SK-N-MC (cell line): ENCODE measurements around the gene HDHD5.

Experiments
- EZH2 ChIP-seq: fragments of 200-600 bp; sonication (generic); IDR thresholded peaks from one replicate; pipeline ENCODE4 v1.6.1; 2017; ENCODE audit warnings: antibody characterized with exemption
- FOXP2 ChIP-seq: optimal IDR thresholded peaks from 2 replicates; pipeline ENCODE3; 2011; ENCODE audit warnings: mild to moderate bottlenecking, moderate library complexity; ENCODE audit not compliant: insufficient read depth; ENCODE audit errors: extremely low read length, control extremely low read depth
- POLR2AphosphoS5 ChIP-seq: IDR thresholded peaks from 2 replicates; pipeline ENCODE4 v1.6.1; 2012; ENCODE audit warnings: mild to moderate bottlenecking, low read depth, low read length, borderline replicate concordance

- TF ChIP-seq POLR2AphosphoS5, result no peak
- no peak for TF ChIP-seq EZH2
- no peak for TF ChIP-seq FOXP2
These were observed 18.0 kb downstream of the HDHD5 start for GRCh38 chr22:17140826-17141766.
